Epithelial cell of esophagus (primary cell): ENCODE measurements around the gene NEK6.

Experiments used
- DNase-seq: peaks from one replicate; pipeline ENCODE4 v3.0.0; 2010; ENCODE audit warnings: low read depth
- H3K4me3 ChIP-seq: 2 replicates; pipeline ENCODE4 v1.5.1; 2011; ENCODE audit warnings: mild to moderate bottlenecking, low read length, control low read depth
- TF ChIP-seq, protein P1 (sequence below): IDR thresholded peaks from 2 replicates; pipeline ENCODE4 v1.5.1; 2011; ENCODE audit warnings: low read depth, mild to moderate bottlenecking, low read length, control low read depth, inconsistent platforms; ENCODE audit not compliant: insufficient read depth; ENCODE audit errors: missing control alignments

NEK6 gene

GRCh38 chr9:124218438-124218982, 39.2 kb upstream of the NEK6 start:
- no peak overlapping the region for H3K4me3 ChIP-seq
- peak; percentile 66 for DNase-seq
- TF ChIP-seq, protein P1, sequence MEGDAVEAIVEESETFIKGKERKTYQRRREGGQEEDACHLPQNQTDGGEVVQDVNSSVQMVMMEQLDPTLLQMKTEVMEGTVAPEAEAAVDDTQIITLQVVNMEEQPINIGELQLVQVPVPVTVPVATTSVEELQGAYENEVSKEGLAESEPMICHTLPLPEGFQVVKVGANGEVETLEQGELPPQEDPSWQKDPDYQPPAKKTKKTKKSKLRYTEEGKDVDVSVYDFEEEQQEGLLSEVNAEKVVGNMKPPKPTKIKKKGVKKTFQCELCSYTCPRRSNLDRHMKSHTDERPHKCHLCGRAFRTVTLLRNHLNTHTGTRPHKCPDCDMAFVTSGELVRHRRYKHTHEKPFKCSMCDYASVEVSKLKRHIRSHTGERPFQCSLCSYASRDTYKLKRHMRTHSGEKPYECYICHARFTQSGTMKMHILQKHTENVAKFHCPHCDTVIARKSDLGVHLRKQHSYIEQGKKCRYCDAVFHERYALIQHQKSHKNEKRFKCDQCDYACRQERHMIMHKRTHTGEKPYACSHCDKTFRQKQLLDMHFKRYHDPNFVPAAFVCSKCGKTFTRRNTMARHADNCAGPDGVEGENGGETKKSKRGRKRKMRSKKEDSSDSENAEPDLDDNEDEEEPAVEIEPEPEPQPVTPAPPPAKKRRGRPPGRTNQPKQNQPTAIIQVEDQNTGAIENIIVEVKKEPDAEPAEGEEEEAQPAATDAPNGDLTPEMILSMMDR: no peak

DNA sequence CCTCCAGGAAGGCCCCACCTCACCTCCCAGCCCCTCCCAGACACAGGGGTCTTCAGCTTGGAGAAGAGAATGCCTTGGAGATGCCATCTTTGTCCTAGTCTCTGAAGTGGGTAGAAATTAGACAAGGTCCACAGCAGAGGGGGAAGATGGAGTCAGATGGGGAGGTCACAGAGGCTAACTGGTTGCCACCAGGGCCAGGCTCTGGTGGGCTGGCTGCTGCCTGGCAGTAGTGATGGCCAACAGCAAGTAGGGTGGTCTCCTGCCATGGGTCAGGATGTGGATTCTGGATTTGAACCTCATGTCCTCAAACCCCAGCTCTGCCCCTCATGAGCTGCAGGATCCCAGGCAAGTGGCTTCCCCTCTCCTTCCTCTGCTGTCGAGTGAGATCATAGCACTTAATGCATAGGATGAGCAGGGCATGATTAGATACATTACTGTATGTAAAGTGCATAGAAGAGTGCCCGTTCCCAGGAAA, 38.7 kb upstream of the NEK6 start:
- no peak for DNase-seq
- no peak overlapping the region for H3K4me3 ChIP-seq

GRCh38 chr9:124220946-124221451, 36.8 kb upstream of the NEK6 start:
- DNase-seq: peak; percentile 56
- TF ChIP-seq, protein P1: no peak
- no peak overlapping the region for H3K4me3 ChIP-seq

More for the DNA sequence above, 38.7 kb upstream of the NEK6 start:
- TF ChIP-seq, protein P1: no peak

DNA sequence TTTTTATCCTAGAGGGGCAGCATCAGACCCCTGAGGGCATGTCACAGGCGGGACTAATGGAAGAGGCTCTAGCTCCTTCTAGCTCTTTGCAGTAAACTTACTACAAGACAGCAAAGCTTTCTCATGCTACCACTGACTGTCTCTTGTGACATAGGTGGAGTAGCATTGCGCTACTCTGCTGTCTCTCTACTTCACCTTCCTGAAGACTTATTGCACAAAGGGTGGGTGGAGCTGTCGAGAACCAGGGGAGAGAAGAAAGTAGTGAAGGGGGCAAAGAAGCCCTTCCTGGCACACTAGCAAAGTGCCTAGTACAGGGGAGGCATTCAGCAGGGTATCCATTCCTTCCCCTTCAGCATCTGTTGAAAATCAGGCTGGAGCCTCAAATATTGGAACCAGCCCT, 36.1 kb upstream of the NEK6 start:
- DNase-seq: no peak
- TF ChIP-seq, protein P1: no peak
- no peak overlapping the region for H3K4me3 ChIP-seq

DNA sequence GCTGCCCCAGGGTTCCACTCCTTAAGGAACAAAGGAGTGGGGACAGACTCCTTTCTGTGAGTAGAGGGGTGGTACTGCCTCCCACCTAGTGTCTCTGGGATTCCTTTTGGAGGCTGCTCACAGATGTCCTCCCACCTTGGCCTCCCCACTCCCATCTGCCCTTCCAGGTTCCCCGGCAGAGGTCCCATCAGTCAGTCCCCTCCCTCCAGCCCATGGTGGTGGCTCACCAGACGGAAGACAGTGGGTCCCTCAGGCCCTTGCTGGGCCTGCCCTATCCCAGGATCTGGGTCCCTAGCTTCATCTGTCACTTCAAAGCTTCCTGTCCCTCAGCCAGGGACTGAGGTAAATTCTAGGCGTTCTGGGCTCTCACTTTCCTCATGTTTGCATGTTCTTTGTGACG, 35.6 kb upstream of the NEK6 start:
- H3K4me3 ChIP-seq: no peak overlapping the region
- no peak for DNase-seq

GRCh38 chr9:124222918-124223720, 34.6 kb upstream of the NEK6 start:
- TF ChIP-seq, protein P1: no peak
- H3K4me3 ChIP-seq: no peak overlapping the region
- DNase-seq: peak; percentile 44

More for the DNA sequence above, 35.6 kb upstream of the NEK6 start:
- TF ChIP-seq, protein P1: no peak
